Colonic mucosa (tissue), 4 donors: ENCODE results near the gene WNT9A. TPM values are rescaled to one million over a fixed set of nuclear protein-coding genes. Genes with fewer than 3 reads are reported as not detected.

ENCODE experiments used
- DNase-seq: peaks from one replicate; pipeline ENCODE4 v3.0.0-alpha.2; 2020
- H3K27ac ChIP-seq: fragments of 200-600 bp; one replicate; pipeline ENCODE4 v1.8.0; 2021
- H3K27me3 ChIP-seq: fragments of 200-600 bp; one replicate; pipeline ENCODE4 v1.8.0; 2021
- H3K36me3 ChIP-seq: fragments of 200-600 bp; one replicate; pipeline ENCODE4 v1.8.0; 2021
- H3K4me1 ChIP-seq: fragments of 200-600 bp; one replicate; pipeline ENCODE4 v1.8.0; 2021; ENCODE audit warnings: mild to moderate bottlenecking
- H3K4me3 ChIP-seq: fragments of 200-600 bp; one replicate; pipeline ENCODE4 v1.8.0; 2021
- H3K9ac ChIP-seq, 2 donors: one replicate each; pipeline ENCODE4 v1.7.0; 2013; ENCODE audit warnings: control low read depth in 2 of 2, low read depth in 2 of 2, low read length in 2 of 2
- H3K9me3 ChIP-seq: fragments of 200-600 bp; one replicate; pipeline ENCODE4 v1.8.0; 2021
- intact Hi-C: fragments of 100-400 bp; cut with DNase I; formaldehyde crosslinking; loops from one replicate; pipeline ENCODE4 v1.14.1; 2022
- total RNA-seq, 2 donors: library from RNA; stranded (reverse); fragmentation: NEBNext Ultra II Directional in 1 of 2; extraction: Animal tissue kit (Norgen Biotek cat#: 25700) in 1 of 2; gene quantifications; one replicate each; pipeline ENCODE4 v1.2.1, GENCODE V29; 2021
- TF ChIP-seq, protein P1 (sequence below): fragments of 200-600 bp; IDR thresholded peaks from one replicate; pipeline ENCODE4 v1.8.0; 2022; ENCODE audit warnings: antibody characterized with exemption, mild to moderate bottlenecking
- donor health status: healthy.
- donor health status: DM: no; HTN: no; CAD: no.
- donor health status: DM: no; HTN: no; CAD: no.

Gene WNT9A
- total RNA-seq, 2 donors from 2014 or later: 2.6 to 3.3 TPM

DNA sequence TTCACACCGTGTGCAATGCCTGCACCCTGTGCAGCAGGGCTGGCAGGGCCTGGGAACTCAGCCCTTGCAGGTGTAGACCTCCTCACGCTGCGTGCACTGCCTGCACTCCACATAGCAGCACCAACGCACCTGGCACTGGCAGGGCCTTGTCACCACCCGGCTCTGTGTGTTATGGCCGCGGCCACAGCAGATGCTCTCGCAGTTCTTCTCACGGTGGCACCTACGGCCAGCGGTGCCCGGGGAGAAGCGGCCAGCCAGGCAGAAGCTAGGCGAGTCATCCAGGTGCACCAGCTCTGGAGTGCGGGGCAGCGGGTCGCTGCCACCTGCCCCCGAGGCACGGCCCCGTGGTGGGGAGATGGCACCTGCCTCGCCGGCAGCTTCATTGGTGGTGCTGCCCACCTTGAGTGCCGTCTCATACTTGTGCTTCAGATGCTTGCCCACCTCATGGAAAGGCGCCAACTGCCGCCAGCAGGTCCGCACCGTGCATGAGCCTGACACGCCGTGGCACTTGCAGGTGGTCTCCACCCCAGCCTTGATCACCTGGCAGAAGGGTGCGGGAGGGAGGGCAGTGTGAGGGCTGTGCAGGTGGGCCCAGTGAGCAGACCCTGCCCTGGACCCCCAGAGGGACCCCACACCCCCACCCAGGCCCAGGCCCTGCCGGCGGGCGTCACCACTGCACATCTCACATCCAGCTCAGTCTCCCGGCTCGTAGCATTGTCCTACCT, 26.1 kb downstream of the WNT9A start:
- no peak for DNase-seq
- H3K36me3 ChIP-seq: no peaks in the 10 kb centered on the region
- no peak overlapping the region for H3K4me3 ChIP-seq
- H3K27ac ChIP-seq: no peak overlapping the region
- H3K27me3 ChIP-seq: no peaks in the 10 kb centered on the region
- intact Hi-C loops: no loop called here
- H3K9me3 ChIP-seq: no peaks in the 10 kb centered on the region
- no peak overlapping the region for H3K9ac ChIP-seq
- TF ChIP-seq, protein P1, sequence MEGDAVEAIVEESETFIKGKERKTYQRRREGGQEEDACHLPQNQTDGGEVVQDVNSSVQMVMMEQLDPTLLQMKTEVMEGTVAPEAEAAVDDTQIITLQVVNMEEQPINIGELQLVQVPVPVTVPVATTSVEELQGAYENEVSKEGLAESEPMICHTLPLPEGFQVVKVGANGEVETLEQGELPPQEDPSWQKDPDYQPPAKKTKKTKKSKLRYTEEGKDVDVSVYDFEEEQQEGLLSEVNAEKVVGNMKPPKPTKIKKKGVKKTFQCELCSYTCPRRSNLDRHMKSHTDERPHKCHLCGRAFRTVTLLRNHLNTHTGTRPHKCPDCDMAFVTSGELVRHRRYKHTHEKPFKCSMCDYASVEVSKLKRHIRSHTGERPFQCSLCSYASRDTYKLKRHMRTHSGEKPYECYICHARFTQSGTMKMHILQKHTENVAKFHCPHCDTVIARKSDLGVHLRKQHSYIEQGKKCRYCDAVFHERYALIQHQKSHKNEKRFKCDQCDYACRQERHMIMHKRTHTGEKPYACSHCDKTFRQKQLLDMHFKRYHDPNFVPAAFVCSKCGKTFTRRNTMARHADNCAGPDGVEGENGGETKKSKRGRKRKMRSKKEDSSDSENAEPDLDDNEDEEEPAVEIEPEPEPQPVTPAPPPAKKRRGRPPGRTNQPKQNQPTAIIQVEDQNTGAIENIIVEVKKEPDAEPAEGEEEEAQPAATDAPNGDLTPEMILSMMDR: no peak
- no peaks in the 10 kb centered on the region for H3K4me1 ChIP-seq

DNA sequence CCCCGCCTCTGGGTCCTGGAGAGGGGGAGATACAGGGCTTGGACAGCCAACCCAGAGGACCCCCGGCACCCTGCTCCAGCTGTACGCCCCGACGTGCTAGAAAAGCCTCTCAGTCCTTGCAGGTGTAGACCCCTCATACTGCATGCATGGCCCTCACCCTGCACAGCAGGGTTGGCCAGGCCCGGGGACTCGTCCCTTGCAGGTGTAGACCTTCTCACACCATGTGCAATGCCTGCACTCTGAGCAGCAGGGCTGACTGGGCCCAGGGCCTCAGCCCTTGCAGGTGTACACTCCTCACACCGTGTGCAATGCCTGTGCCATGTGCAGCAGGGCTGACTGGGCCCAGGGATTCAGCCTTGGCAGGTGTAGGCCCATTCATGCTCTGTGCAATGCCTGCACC, 26.8 kb downstream of the WNT9A start:
- no peaks in the 10 kb centered on the region for H3K36me3 ChIP-seq
- no peak overlapping the region for H3K4me3 ChIP-seq
- no peaks in the 10 kb centered on the region for H3K27me3 ChIP-seq
- no peak overlapping the region for H3K27ac ChIP-seq
- H3K9me3 ChIP-seq: no peaks in the 10 kb centered on the region
- H3K4me1 ChIP-seq: no peaks in the 10 kb centered on the region
- intact Hi-C loops: no loop called here
- TF ChIP-seq, protein P1: no peak
- no peak overlapping the region for H3K9ac ChIP-seq
- DNase-seq: no peak

DNA sequence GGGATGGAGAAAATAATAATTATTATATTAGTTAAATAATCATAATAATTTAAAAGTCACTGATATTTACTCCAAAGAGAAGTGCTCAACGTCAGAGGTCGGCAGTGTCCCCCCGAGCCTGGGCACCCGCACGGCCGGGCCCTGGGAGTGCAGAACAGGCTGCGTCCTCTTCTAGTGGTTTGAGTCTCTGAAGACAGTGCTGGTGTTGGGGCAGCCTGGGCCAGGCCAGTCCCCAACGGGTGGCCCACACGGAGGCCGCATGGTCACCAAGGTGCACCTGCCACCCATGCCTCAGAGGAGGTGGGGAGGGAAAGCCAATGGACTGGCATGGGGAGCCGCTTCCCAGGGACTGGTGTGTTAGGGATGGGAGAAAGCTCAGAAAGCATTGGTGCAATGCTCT, 27.3 kb downstream of the WNT9A start:
- TF ChIP-seq, protein P1: no peak
- no peak for DNase-seq

DNA sequence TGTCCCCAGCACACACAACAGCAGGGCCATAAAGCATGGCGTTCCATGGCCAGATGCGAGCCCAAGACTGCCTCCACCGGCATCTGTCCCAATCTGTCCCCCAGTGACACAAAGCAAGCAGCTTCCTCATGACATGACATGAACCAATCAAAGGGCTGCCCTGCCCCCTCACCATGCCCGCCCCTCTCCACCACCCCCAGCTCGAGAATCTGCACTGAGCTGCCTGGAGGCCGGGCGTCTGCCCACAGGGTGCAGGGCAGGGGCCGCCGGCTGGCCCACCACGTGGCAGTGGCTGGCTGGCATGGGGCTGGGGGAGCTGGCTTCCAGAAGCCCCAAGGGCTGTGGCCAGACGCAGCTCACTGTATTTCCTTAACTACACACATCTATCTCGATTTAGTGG, 27.8 kb downstream of the WNT9A start:
- no peak overlapping the region for H3K4me3 ChIP-seq
- H3K4me1 ChIP-seq: no peaks in the 10 kb centered on the region
- H3K36me3 ChIP-seq: no peaks in the 10 kb centered on the region
- TF ChIP-seq, protein P1: no peak
- intact Hi-C loops: no loop called here
- no peak overlapping the region for H3K9ac ChIP-seq
- no peak overlapping the region for H3K27ac ChIP-seq
- H3K27me3 ChIP-seq: no peaks in the 10 kb centered on the region
- no peak for DNase-seq
- H3K9me3 ChIP-seq: no peaks in the 10 kb centered on the region

More for the DNA sequence above, 27.3 kb downstream of the WNT9A start:
- H3K27me3 ChIP-seq: no peaks in the 10 kb centered on the region
- H3K36me3 ChIP-seq: no peaks in the 10 kb centered on the region
- no peak overlapping the region for H3K9ac ChIP-seq
- no peak overlapping the region for H3K27ac ChIP-seq
- H3K4me3 ChIP-seq: no peak overlapping the region
- no peaks in the 10 kb centered on the region for H3K9me3 ChIP-seq
- H3K4me1 ChIP-seq: no peaks in the 10 kb centered on the region
- intact Hi-C loops: no loop called here

DNA sequence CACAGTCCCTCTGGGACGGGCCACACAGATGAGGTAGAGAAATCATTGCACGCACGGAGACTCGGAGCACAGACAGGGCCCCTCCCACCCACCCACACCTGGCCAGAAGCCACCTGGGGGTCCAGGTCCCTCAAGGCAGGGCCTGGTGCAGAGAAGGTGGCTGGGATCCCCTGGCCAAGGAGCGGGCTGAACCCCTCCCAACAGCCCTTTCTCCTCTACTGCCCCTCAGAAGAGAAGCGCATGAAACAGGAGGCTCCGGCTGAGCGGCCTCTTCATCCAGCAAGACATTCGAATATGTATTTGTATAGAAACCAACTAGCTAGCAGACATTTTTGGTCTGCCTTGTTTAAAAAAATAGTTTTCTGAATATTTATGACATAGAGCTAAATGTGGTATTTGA, 29.0 kb downstream of the WNT9A start:
- intact Hi-C loops: no loop called here
- DNase-seq: no peak
- Histone ChIP-seq H3K27ac (no peak overlapping the region), H3K9me3 (no peaks in the 10 kb centered on the region), H3K36me3 (no peaks in the 10 kb centered on the region), H3K4me3 (no peak overlapping the region), H3K27me3 (no peaks in the 10 kb centered on the region), H3K9ac (no peak overlapping the region), H3K4me1 (no peaks in the 10 kb centered on the region)
- TF ChIP-seq, protein P1: no peak
